PFSK-1 (cell line): ENCODE data around the gene PAIP2B.

Experiments used
- FOXP2 ChIP-seq: optimal IDR thresholded peaks from 2 replicates; pipeline ENCODE3; 2011; ENCODE audit warnings: borderline replicate concordance, control low read depth, inconsistent platforms; ENCODE audit not compliant: insufficient read depth; ENCODE audit errors: extremely low read length, extremely low read depth
- POLR2AphosphoS5 ChIP-seq: IDR thresholded peaks from 2 replicates; pipeline ENCODE4 v1.6.1; 2012; ENCODE audit warnings: low read depth, mild to moderate bottlenecking, control low read depth, low read length, moderate library complexity
- SIN3A ChIP-seq: IDR thresholded peaks from 2 replicates; pipeline ENCODE4 v1.6.1; 2012; ENCODE audit warnings: mild to moderate bottlenecking, low read length, moderate library complexity, borderline replicate concordance; ENCODE audit not compliant: insufficient read depth
- TAF1 ChIP-seq: IDR thresholded peaks from 2 replicates; pipeline ENCODE4 v1.6.1; 2012; ENCODE audit warnings: low read length, control low read depth, borderline replicate concordance; ENCODE audit not compliant: insufficient read depth
- TF ChIP-seq, protein P1 (sequence below), 2 experiments: IDR thresholded peaks; 2 replicates each; pipeline versions ENCODE4 v1.6.1 to v1.8.0; 2011 to 2012; ENCODE audit warnings: low read depth in 2 of 2, low read length in 2 of 2, control low read depth in 1 of 2, inconsistent platforms in 1 of 2, mild to moderate bottlenecking in 1 of 2, moderate library complexity in 1 of 2; ENCODE audit not compliant: insufficient read depth in 1 of 2

PAIP2B gene

DNA sequence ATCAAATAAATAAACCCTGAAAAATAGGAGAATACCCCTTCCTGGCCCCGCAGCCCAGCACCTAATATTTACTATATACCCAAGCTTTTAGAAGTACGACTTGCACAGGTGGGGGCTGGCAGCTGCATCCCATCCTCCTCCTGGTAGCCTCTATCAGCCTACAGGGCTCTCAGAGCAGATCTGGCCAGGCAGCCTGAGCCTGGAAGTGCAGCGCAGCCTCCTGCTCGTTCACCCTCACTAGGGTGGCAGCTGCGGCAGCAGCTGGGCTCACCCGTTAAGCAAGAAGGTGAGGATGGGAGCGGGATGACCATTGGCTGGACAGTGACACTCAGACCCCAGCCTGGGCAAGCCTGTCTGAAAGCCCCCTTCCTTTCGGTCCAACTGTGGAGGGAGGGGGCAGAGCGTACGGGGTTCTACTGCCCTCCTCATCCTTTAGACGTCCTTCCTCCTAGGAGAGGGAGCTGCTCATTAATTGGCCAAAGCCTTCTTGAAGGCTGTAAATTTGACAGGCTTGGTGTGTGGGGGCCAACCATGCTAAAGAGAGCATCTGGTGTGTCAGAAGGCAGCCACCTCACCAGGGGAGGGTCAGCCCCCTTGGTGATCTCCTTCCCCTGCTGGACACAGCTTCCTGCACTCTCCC lies 73.2 kb downstream of the PAIP2B start:
- TF ChIP-seq FOXP2 (no peak), POLR2AphosphoS5 (no peak), TAF1 (no peak), SIN3A (no peak)
- TF ChIP-seq, protein P1, sequence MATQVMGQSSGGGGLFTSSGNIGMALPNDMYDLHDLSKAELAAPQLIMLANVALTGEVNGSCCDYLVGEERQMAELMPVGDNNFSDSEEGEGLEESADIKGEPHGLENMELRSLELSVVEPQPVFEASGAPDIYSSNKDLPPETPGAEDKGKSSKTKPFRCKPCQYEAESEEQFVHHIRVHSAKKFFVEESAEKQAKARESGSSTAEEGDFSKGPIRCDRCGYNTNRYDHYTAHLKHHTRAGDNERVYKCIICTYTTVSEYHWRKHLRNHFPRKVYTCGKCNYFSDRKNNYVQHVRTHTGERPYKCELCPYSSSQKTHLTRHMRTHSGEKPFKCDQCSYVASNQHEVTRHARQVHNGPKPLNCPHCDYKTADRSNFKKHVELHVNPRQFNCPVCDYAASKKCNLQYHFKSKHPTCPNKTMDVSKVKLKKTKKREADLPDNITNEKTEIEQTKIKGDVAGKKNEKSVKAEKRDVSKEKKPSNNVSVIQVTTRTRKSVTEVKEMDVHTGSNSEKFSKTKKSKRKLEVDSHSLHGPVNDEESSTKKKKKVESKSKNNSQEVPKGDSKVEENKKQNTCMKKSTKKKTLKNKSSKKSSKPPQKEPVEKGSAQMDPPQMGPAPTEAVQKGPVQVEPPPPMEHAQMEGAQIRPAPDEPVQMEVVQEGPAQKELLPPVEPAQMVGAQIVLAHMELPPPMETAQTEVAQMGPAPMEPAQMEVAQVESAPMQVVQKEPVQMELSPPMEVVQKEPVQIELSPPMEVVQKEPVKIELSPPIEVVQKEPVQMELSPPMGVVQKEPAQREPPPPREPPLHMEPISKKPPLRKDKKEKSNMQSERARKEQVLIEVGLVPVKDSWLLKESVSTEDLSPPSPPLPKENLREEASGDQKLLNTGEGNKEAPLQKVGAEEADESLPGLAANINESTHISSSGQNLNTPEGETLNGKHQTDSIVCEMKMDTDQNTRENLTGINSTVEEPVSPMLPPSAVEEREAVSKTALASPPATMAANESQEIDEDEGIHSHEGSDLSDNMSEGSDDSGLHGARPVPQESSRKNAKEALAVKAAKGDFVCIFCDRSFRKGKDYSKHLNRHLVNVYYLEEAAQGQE (IDR thresholded peaks at IDR 0.05; ENCODE audit: insufficient read depth in 1 of 2, low read depth in 2 of 2, low read length in 2 of 2): no peak

DNA sequence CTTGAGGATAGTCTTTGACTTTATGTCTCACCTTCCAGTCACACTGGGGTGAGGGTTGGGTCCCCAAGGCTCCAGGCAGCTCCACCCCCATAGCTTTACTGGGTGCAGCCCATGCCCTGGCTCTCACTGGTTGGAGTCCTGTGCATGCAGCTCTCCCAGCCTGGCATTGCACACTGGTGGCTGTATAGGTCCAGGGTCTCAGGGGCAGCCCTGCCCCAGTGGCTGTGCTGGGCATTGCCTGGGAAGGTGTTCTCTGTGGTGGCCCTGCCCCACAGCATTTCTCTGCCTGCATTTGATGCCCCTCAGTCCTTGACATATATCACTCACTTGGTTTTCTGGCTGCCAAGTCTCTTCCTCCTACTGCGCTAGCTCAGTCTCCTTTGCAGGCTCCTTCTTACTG lies 75.3 kb downstream of the PAIP2B start:
- no peak for TF ChIP-seq SIN3A

DNA sequence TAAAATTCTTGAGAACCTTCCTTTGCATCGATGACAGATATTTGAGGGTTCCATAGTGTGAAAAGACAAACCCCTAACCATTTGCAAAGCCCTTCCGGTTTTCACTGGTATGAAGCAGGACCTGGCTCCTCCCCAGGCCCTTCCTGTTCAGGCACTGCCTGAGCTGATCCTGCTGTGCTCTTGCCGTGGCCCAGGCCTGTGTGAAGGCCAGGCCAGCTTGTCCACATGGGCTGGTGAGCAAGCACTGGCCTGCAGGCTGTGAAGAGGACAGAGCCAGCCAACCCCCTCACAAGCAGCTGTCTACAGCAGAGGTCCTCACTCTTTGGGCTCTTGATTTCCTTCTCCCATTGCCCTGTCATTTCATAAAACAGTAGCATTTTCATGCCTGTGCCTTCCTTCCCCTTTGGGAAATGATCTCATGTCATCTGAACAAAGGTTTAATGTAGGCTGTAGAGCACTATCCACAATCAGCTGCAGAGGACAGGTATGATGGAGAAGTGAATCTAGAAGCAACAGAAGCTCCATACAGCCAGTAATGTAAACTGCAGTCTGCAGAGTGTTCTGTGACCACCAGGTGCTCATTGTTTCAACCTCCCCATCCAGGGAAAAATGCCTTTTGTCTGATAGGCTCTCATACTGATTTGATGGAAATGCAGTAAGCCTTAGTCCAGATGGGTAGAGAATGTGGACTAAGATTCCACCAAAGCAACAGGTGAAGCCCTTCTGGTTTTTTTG lies 76.7 kb downstream of the PAIP2B start:
- TF ChIP-seq POLR2AphosphoS5 (no peak), TAF1 (no peak), SIN3A (no peak), FOXP2 (no peak)
- TF ChIP-seq, protein P1 (IDR thresholded peaks at IDR 0.05; ENCODE audit: insufficient read depth in 1 of 2, low read depth in 2 of 2, low read length in 2 of 2): no peak

DNA sequence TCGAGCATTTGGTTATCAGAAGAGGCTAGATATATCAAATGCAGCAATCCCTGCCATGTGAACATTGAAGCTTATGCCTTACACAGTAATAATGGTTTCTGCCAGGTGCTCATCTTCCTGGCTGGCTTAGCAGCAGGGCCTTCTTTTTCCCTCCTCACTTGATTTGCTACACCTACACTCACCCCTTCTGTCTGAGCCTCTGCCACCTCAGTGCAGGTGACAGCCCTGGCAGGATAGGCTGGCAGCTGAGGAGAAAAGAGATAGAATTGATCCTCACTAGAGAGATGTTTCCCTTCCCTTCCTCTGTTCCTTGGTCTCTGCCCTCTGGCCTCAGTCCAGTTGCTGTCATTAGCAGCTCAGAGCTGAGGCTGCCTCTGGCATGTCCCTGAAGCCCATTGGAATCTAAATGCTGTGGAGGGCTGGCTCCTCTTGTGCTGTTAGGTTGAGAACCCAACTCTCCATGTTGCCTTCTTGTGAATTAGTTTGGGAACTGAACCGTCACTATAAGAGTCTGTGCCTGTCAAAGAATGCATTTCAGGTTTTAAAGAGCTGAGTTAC lies 78.3 kb downstream of the PAIP2B start:
- TF ChIP-seq, protein P1 (IDR thresholded peaks at IDR 0.05; ENCODE audit: insufficient read depth in 1 of 2, low read depth in 2 of 2, low read length in 2 of 2): no peak
- TF ChIP-seq TAF1: no peak
- TF ChIP-seq FOXP2: no peak
- TF ChIP-seq SIN3A: no peak

DNA sequence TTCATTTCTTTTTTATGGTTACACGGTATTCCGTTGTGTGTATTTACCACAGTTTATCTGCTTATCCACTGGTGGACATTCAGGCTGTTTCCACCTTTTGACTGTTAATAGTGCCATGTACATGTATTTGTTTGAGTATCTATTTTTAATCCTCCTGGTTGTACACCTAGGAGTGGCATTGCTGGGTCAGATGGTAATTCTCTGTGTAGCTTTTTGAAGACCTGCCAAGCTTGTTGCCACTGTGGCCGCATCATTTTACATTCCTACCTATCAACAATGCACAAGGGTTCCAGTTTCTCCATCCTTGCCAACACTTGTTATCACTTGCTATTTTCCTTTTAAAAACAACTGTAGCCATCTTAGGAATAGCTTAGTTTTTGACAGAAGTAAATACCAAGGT lies 83.1 kb downstream of the PAIP2B start:
- TF ChIP-seq TAF1 (no peak), SIN3A (no peak), FOXP2 (no peak), POLR2AphosphoS5 (no peak)
- TF ChIP-seq, protein P1 (IDR thresholded peaks at IDR 0.05; ENCODE audit: insufficient read depth in 1 of 2, low read depth in 2 of 2, low read length in 2 of 2): no peak
